CD4-positive, alpha-beta T cell treated with Interferon gamma for 1 hour (primary cell): ENCODE data around the gene ING2.
A peak's percentile ranks its signal among the peaks of the same experiment; 100 is the strongest.
"Not testable (repeated sequence)": the region's sequence is repeated elsewhere in the genome, so short reads cannot be mapped to it uniquely, and the experiment has no call there.

Experiments
- DNase-seq: peaks from one replicate; pipeline ENCODE4 v3.0.0-alpha.2; 2020

The ING2 gene, protein sequence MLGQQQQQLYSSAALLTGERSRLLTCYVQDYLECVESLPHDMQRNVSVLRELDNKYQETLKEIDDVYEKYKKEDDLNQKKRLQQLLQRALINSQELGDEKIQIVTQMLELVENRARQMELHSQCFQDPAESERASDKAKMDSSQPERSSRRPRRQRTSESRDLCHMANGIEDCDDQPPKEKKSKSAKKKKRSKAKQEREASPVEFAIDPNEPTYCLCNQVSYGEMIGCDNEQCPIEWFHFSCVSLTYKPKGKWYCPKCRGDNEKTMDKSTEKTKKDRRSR

DNA sequence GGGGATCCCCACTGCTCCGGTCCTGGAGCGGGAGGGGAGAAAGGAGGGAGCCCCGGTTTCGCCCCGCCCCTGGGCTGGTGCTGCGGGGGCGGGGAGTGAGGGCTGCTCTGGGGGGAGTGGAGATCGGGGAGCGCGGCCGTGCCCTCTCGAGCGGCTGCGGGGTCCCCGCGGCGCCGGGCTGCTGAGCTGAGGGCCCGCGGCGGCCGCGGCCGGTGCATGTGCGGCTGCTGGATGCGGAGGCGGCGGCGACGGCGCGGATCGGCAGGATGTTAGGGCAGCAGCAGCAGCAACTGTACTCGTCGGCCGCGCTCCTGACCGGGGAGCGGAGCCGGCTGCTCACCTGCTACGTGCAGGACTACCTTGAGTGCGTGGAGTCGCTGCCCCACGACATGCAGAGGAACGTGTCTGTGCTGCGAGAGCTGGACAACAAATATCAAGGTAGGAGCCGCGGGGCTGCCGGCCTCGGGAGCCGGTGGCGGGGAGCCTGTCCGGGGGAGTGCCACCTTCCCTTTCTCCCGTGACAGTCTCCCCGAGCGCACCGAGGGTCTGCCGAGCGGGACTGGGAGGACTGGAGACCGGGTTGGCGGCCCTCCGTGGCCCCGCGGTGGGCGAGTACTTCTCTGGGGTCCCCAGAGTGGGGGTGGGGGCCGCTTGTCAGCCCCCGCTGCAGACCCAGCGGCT is at the start of gene ING2:
ING2 (plus strand) TSS at position 129 of the 681 bp plus-strand sequence; CDS start at position 267, 138 bp downstream.
- peak; percentile 14 for DNase-seq

DNA sequence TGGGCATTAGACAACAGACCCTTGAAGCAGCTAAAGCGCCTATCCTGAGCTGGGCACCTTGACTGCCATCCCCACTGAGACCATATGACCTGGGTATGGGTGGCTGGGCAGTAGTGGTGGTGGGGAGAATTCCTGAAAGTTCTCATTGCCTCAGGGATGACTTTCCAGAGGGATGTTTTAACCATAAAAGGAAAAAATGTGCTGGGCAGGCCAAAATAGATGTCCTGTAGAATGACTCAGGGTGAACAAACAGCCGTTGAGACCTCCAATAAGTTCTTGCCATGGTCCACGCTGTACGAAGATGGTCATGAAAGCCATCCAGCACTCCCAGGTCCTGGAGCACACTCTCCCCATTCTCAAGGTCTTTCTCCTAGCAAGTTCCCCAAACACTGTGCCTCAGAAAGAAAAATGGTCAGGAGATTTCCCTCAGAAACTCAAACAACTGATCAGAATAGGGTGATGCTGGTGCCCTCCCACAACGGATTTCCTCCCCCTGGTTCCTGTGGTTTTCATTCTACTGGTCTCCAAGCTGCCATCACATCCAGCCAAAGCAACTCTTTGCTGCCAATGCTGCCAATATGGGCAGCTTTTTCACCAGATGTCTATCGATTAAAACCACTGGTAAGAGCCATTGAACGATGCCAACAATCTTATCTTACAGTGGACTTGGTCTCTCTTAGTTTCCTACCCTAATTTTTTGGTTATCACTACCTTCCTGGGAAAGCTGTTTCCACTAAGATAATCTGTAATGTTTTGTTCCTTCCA is 49.2 kb upstream of the ING2 start:
- no peak for DNase-seq

DNA sequence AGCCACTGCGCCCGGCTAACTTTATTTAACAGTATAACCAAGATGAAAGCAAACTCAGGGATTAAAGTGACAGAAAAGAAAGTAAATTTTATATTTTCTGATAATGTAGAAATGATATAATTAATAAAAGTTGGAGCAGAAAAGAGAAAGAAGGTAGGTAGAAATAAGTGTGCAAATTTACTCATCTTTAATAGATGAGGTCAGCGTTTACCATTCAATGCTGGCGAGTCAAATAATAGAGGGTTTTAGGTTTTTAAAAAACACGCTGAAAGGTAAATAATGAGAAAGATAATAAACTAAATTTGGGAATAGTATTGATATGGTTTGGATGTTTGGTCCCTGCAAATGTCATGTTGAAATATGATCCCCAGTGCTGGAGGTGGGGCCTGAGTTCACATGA is 46.9 kb upstream of the ING2 start:
- no peak for DNase-seq

DNA sequence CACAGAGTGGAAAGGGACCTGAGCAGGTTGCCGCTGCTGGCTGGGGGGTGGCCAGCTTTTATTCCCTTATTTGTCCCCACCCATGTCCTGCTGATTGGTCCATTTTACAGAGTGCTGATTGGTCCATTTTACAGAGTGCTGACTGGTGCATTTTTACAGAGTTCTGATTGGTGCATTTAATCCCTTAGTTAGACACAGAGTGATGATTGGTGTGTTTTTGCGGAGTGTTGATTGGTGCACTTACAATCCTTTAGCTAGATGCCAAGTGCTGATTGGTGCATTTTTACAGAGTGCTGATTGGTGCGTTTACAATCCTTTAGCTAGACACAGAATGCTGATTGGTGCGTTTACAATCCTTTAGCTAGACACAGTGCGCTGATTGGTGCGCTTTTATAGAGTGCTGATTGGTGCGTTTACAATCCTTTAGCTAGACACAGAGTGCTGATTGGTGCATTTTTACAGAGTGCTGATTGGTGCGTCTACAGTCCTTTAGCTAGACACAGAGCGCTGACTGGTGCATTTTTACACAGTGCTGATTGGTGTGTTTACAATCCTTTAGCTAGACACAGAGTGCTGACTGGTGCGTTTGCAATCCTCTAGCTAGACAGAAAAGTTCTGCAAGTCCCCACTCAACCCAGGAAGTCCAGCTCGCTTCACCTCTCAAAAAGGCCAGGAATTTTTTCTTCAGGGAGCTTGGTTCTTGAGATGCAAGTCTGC is 40.8 kb upstream of the ING2 start:
- not testable (repeated sequence) for DNase-seq

DNA sequence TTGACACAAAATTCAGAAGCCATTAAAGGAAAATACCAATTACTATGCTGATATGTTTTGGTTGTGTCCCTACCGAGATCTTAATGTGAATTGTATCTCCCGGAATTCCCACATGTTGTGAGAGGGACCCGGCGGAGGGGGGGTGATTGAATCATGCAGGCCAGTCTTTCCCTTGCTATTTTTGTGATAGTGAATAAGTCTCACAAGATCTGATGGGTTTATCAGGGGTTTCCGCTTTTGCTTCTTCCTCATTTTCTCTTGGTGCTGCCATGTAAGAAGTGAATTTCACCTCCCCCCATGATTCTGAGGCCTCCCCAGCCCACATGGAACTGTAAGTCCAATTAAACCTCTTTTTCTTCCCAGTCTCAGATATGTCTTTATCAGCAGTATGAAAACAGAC is 39.0 kb upstream of the ING2 start:
- DNase-seq, result not testable (repeated sequence)

DNA sequence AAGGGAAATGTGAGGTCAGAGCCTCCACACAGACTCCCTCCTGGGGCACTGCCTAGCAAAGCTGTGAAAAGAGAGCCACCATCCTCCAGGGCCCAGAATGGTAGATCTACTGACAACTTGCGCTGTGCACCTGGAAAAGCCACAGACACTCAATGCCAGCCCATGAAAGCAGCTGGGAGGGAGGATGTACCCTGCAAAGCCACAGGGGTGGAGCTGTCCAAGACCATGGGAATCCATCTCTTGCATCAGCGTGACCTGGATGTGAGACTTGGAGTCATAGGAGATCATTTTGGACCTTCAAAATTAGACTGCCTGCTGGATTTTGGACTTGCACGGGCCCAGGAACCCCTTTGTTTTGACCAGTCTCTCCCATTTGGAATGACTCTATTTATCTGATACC is 37.6 kb upstream of the ING2 start:
- DNase-seq, result no peak

DNA sequence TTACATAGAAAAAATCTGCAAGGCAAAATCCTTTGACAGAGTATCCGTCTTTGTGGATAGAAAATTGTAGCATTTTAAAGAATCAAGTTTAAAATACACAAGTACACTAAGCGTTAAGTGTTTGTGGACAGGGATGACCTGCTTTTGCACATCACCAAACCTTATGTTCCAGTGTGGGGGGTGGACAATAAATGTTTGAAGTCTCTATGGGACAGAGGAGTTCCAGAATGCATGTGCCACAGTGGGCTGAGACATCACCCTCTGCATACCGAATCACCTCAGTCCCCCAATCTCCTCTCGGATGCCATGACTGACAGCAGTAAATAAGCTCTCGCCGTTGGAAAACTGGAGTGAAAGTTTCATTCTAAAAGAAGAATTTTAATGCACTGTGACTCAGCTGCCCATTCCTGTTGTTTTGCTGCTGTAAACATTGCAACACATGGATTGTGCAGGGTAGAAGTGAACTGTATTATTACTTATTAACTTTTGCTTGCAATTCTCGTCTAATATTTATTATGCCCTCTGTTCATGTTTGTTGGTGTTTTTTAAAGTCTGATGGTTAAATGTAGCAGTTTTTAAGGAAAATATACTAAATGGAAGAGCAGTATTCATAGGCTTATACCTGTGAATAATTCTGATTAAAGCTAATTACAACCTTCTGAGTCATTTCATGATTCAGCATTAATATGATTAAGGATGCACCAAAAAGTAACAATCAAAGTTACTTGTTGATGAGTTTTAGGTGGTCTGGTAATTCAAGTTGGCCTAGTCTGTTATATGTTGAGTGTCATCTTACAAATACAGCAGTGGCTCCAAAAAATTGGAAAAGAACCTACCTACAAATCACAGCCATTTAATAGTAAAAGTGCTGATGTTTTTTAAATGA is 36.4 kb upstream of the ING2 start:
- no peak for DNase-seq

DNA sequence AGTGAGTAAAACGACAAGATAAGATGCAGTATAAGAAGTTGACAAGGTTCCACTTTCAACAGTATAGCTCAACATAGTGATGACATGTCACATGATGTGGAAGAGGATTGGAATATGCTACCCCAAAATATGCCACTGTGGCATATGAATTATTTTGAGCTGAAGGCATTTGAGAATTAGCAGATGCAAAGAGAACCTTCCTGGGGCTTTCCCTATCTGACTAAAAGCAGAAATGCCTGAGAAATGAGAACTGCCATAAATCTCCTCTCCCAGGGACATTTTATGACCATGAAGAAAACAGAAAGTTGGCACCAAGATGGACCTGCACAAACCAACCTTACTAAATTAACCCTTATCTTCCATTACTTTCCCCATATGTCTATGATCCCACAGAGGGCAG is 35.6 kb upstream of the ING2 start:
- DNase-seq, result no peak

DNA sequence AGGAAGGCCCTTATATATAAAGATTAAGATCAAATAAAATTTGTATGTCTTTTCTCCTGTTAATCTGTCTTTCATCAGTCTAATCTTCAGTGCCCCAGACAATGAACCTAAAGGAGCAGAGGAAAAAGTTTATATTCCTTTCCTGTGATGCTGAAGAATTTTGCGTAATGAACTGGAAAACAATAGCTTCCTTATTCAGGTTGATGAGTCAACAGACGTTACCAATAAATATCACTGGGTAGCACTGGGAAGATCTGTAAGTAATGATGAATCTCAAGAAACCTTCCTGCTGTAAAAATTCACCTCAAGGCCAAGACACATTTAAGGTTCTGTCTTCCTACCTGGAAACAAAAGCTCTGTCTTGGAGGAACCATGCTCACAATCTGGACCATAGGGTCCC is 34.9 kb upstream of the ING2 start:
- no peak for DNase-seq

DNA sequence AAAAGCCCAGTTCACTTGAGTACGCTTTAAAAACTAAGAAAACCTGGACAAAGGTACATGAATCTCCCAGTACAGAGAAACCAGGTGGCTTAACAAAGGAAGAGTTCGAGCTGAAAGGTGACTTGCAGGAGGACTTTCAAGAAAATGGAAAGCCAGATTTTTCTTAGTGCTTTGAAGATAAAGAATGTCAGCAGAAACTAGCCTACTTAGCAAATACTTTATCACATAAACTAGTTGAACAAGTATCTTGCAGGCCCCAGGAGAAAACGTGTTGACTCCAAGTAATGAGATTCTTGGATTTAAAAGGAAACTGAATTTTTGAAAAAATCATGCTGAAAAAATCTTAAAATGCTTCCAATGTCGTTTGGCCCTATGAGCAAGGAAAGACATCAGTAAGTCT is 34.0 kb upstream of the ING2 start:
- DNase-seq, result no peak

DNA sequence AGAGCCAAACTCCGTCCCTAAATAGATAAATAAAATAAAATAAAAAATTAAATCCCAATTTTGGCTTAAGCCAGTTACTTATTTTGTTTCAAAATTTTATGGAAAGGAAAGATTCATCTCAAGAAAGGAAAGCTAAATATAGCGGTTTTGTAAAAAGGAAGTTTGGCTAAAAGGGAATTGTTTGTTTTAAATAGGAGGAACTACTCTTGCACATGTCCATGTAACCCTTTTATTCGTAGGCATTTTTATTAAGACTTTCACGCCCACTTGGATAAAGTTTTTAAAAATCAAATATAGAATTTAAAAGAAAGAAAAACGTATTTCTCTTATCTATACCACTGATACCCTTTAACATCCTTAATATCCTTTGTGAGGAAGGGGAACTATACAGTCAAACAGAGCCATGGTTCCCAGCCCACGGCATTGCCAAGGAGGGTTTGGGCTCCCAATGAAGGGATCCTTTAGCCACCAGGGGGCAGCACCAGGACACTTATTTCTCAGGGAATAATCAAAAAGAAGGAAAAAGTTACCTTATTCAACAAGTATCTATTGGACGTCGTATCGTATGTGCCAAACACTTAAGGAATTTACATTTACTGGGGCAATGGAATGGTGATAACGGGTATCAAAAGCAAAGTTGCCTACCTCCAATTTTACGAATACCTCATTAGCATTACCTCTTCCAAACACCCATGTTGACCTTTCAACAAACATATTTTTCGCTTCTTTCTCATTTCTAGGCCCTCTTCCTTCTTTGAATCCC is 32.7 kb upstream of the ING2 start:
- DNase-seq, result peak; percentile 56

DNA sequence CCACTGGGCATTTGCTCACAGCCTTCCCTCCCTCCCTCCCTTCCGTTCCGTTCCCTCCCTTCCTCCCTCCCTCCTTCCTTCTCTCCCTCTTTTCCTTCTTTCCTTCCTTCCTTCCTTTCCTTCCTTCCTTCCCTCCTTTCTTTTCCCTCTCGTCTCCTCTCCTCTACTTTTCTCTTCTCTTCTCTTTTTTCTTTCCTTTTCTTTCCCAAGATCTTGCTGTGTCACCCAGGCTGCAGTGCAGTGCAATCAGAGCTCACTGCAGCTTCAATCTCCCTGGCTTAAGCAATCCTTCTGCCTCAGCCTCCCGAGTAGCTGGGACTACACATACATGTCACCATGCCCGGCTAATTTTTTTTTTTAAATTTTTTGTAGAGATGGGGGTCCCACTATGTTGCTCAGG is 26.7 kb upstream of the ING2 start:
- no peak for DNase-seq

DNA sequence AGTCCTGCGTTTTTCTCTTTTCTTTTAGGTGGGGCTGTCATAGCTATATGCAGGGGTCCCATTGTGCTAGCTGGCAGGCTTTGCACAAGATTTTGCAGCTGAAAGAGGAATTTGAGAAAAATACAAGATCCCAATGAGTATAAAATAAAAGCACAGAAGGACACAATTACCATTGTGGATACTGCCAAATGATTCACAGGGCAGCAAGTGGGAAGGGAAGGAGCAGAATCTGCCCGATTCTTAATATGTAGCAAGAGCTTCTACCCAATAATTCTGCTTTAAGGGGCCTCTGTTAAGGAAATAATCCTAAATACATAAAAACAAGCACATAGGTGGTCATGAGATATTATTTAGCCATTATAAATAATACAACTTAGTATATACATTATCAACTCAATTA is 25.9 kb upstream of the ING2 start:
- DNase-seq, result no peak

DNA sequence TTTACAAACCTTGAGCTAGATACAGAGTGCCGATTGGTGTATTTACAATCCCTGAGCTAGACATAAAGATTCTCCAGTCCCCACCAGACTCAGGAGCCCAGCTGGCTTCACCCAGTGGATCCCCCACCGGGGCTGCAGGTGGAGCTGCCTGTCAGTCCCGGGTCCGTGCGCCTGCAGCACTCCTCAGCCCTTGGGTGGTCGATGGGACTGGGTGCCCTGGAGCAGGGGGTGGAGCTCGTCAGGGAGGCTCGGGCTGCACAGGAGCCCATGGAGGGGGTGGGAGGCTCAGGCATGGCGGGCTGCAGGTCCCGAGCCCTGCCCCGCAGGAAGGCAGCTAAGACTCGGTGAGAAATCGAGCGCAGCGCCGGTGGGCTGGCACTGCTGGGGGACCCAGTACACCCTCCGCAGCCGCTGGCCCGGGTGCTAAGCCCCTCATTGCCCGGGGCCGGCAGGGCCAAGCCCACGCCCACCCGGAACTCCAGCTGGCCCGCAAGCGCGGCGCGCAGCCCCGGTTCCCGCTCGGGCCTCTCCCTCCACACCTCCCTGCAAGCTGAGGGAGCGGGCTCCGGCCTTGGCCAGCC is 22.3 kb upstream of the ING2 start:
- DNase-seq, result not testable (repeated sequence)

DNA sequence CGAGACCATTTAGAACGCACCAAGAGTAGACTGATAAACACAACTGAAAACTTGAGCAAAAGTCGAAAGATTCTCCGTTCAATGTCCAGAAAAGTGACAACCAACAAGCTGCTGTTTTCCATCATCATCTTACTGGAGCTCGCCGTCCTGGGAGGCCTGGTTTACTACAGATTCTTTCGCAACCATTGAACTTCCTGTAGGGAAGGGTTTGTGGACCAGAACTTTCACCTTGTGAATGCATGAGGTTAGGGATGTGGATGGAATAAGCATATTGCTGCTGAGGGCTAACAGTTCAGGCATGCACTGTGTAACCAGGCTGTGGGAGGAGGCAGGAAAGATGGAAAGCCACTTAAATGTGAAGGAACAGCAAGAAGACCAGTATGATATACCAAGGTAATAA is 20.9 kb upstream of the ING2 start:
- DNase-seq, result no peak

DNA sequence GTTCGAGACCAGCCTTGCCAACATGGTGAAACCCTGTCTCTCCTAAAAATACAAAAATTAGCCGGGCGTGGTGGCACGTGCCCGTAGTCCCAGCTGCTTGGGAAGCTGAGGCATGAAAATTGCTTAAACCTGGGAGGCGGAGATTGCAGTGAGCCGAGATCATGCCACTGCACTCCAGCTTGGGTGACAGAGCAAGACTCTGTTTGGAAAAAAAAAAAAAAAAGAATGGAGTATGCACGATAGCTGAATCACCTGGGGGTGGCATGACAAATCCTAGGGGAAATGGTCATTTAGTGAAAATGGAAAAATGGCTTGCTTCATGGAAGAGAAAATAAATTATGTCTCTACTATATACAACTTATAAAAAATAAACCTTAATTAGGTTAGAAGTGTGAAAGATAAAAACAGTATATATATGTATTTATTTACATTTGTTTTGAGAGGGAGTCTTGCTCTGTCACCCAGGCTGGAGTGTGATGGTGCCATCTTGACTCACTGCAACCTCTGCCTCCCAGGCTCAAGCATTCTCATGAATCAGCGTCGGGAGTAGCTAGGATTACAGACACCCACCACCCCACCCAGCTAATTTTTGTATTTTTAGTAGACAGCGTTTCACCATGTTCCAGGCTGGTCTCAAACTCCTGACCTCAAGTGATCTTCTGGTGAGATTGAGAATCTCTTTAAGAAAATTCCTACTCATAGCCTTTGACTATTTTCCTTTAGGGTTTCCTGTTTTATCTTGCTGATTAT is 19.3 kb upstream of the ING2 start:
- DNase-seq, result no peak

DNA sequence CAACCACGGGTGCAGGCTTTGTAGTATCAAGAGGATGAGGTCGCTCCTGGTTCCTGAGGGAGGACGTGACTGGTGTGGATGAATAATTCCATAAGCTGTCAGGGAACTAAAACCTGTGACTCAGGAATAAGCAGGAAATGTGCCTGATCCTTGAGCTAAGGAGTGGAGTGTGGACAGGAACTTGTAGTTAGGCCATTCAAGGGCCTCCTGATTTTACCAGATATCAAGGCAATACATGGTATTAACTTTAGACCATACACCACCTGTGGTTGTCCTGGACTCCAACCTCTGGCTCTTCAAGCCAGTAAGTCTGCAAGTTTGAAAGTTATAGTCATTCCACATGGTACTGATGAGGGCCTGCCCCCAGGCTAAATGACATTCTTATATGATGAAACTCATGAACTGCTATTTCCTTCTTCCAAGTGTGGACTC is 12.1 kb upstream of the ING2 start:
- no peak for DNase-seq

DNA sequence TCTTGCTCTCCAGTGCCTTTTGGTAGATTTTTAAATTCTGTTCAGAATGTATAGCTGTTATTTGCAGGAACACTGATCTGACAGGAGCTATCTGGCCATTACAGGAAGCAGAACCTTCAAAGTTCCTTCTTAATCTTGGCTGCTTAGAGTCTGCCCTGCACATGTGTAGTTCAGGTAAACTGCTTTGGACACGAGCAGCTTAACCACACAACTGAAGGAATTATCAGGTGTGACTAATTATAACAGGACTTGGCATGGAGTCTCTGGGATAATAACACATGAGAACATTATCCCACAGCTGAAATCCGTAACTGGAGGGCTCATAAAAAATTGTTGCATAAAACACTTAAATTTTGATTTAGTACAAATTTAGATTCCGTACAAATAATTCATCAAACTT is 11.6 kb upstream of the ING2 start:
- no peak for DNase-seq

DNA sequence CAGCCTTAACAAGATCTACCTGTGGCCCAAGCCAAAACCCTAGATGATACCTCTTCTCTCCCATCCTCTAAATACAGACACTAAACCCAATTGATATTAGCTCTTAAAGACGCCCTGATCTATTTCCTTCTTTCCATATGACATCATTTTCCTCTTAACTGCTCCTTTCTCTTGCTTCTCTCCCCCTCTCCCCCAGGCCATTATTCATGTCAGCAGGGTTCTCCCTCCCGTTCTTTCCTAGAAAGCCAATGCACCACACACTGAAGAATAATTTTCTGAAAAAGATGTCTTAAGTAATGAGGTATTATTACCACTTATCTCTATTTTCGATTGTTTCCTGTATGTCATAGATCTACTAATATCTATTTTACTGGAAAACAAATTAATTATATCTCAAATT is 9.7 kb upstream of the ING2 start:
- DNase-seq, result no peak

DNA sequence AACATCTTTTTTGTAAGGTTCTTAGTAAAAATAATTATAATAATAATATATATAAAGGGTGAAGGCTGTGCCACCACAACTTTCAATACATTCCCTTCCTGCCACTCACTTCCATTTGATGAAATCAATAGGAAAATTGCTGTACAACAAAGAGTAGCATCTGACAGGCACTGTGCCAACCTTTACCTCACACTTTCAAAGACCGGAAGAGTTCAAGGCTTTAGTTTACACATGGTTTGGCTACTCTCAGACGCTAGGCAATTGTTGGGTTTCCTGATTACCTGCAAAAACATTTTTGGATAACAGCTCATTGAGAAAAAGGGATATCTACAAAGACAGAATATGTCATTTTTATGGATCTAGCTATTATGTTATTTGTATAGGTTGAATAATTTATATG is 5.5 kb upstream of the ING2 start:
- DNase-seq, result no peak
